Neural cell (in vitro differentiated cells): ENCODE data around the gene RAB40AL.

Experiments used
- CTCF ChIP-seq: fragments of 450-650 bp; IDR thresholded peaks from 2 replicates; pipeline ENCODE4 v1.5.1; 2014; ENCODE audit warnings: antibody characterized with exemption, mild to moderate bottlenecking, moderate library complexity; ENCODE audit not compliant: poor library complexity, severe bottlenecking
- EP300 ChIP-seq: fragments of 450-650 bp; conservative IDR thresholded peaks from 2 replicates; pipeline ENCODE4 v1.6.1; 2014; ENCODE audit warnings: antibody characterized with exemption, mild to moderate bottlenecking, moderate library complexity; ENCODE audit not compliant: poor library complexity, severe bottlenecking
- EZH2 ChIP-seq: fragments of 200-600, 300-800 bp; shearing (Covaris generic), sonication (generic); IDR thresholded peaks from 2 replicates; pipeline ENCODE4 v1.6.1; 2014; ENCODE audit warnings: antibody characterized with exemption, low read length, borderline replicate concordance, mild to moderate bottlenecking; ENCODE audit not compliant: insufficient read depth, poor library complexity, severe bottlenecking
- MXI1 ChIP-seq: fragments of 450-650 bp; conservative IDR thresholded peaks from 2 replicates; pipeline ENCODE4 v1.6.1; 2014; ENCODE audit warnings: antibody characterized with exemption, mild to moderate bottlenecking; ENCODE audit not compliant: poor library complexity, severe bottlenecking
- POLR2AphosphoS5 ChIP-seq: IDR thresholded peaks from 2 replicates; pipeline ENCODE4 v1.6.1; 2012
- RAD21 ChIP-seq: fragments of 450-650 bp; conservative IDR thresholded peaks from 2 replicates; pipeline ENCODE4 v1.6.1; 2014; ENCODE audit warnings: antibody characterized with exemption, mild to moderate bottlenecking, moderate library complexity
- REST ChIP-seq: IDR thresholded peaks from 2 replicates; pipeline ENCODE4 v1.6.1; 2012; ENCODE audit warnings: borderline replicate concordance
- TAF1 ChIP-seq: IDR thresholded peaks from 2 replicates; pipeline ENCODE4 v1.6.1; 2012; ENCODE audit warnings: low read depth

GRCh38 chrX:102902355-102902754 is 34.7 kb upstream of the RAB40AL start:
- TF ChIP-seq CTCF (no peak), POLR2AphosphoS5 (no peak), EP300 (no peak), EZH2 (no peak), RAD21 (no peak), REST (no peak), MXI1 (no peak), TAF1 (no peak)
